ENCODE measurements around the gene ARL15. TPM values are rescaled to one million over a fixed set of nuclear protein-coding genes. Genes with fewer than 3 reads are reported as not detected.

ARL15 gene
- total and polyA plus RNA-seq, 2 donors (not counting 1 experiment from before 2014, with no cell fraction given) = 5.8 to 20.5 TPM

DNA sequence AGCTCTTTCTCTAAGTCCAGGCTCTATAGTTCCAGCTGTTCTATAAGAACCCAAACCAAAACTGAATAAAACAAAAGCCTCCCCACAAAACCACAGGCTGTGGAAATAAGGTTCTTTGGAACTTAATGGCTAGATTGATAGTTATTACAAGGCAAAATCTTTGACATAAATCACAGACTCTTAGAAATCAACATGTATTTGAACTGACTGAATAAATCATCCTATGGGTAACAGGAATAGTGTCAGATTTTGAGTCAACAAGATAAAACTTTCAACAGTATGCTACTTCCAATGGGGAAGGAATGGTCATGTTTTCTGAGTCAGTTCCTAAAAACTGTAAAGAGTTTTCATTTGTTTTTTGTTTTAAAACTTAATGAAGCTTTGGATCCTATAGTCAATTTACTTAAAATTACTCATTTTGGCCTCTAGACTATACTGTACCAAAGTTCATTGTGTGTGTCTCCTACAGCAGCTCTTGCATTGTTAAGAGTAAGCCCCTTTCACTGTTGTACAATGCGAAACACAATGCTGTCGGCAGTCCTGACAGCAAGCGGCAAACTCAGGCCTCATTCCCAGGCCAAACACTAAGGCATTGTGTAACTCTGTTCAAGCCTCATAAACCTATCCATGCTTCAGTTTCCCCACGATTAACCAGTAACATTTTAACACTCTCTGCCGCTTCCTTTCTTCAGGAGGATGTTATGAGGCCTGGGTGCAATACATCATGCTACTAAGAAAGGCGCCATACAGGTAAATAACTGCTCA, 134.1 kb downstream of the ARL15 start:
- ChIA-PET CTCF (no interaction called here), POLR2A (no interaction called here)
- no peak for TF ChIP-seq EZH2 (IDR thresholded peaks at IDR 0.05; ENCODE audit: borderline replicate concordance, insufficient read depth, low read depth, low read length, poor library complexity, severe bottlenecking)
- TF ChIP-seq, protein P1, sequence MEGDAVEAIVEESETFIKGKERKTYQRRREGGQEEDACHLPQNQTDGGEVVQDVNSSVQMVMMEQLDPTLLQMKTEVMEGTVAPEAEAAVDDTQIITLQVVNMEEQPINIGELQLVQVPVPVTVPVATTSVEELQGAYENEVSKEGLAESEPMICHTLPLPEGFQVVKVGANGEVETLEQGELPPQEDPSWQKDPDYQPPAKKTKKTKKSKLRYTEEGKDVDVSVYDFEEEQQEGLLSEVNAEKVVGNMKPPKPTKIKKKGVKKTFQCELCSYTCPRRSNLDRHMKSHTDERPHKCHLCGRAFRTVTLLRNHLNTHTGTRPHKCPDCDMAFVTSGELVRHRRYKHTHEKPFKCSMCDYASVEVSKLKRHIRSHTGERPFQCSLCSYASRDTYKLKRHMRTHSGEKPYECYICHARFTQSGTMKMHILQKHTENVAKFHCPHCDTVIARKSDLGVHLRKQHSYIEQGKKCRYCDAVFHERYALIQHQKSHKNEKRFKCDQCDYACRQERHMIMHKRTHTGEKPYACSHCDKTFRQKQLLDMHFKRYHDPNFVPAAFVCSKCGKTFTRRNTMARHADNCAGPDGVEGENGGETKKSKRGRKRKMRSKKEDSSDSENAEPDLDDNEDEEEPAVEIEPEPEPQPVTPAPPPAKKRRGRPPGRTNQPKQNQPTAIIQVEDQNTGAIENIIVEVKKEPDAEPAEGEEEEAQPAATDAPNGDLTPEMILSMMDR (IDR thresholded peaks at IDR 0.05) = no peak
- H3K9me3 Mint-ChIP-seq (ENCODE audit: insufficient read depth) = no peaks in the 10 kb centered on the region
- Histone ChIP-seq H3K27ac (ENCODE audit: low read length in 2 of 2) (no peak overlapping the region), H3K9ac (ENCODE audit: low read length) (no peak overlapping the region), H3K79me2 (ENCODE audit: control insufficient read depth, insufficient read depth, low read length) (no peaks in the 10 kb centered on the region), H3K9me3 (ENCODE audit: control extremely low read depth in 1 of 3, control insufficient read depth in 2 of 3, insufficient read depth in 1 of 3, low read length in 2 of 3) (peaks cover 0 to 3% (median 0%) of the 10 kb centered on the region in 3 donors), H3K27me3 (replicated peaks in 1 of 4; ENCODE audit: control extremely low read depth in 1 of 4, control insufficient read depth in 3 of 4, insufficient read depth in 4 of 4, low read length in 3 of 4) (no peaks in the 10 kb centered on the region), H4K20me1 (ENCODE audit: control insufficient read depth, insufficient read depth, low read length, poor library complexity, severe bottlenecking) (peaks cover 6% of the 10 kb centered on the region), H3K4me2 (replicated peaks; ENCODE audit: low read depth, low read length, poor library complexity, severe bottlenecking) (no peak overlapping the region), H2AFZ (ENCODE audit: insufficient read depth, low read depth, low read length, poor library complexity, severe bottlenecking) (no peak overlapping the region), H3K36me3 (replicated peaks in 1 of 2; ENCODE audit: control extremely low read depth in 1 of 2, control insufficient read depth in 1 of 2, extremely low read depth in 1 of 2, insufficient read depth in 2 of 2, low read length in 1 of 2) (no peaks in the 10 kb centered on the region), H3K4me1 (ENCODE audit: control insufficient read depth in 2 of 2, insufficient read depth in 2 of 2, low read length in 2 of 2) (no peaks in the 10 kb centered on the region), H3K4me3 (ENCODE audit: control extremely low read depth in 1 of 5, extremely low read depth in 1 of 5, insufficient read depth in 1 of 5, low read depth in 2 of 5, low read length in 4 of 5) (no peak overlapping the region)
- no peak overlapping the region for H3K27ac Mint-ChIP-seq
- H3K4me1 Mint-ChIP-seq = peaks cover 13% of the 10 kb centered on the region
- H3K4me3 Mint-ChIP-seq = no peak overlapping the region
- intact Hi-C loops (cut with micrococcal nuclease) = no loop called here
- no peaks in the 10 kb centered on the region for H3K27me3 Mint-ChIP-seq
- no peak for DNase-seq
- ATAC-seq (ENCODE audit: low read depth) = no peak
- WGBS (ENCODE audit: insufficient coverage) = 99% methylated on average over 6 of the region's 6 CpGs

DNA sequence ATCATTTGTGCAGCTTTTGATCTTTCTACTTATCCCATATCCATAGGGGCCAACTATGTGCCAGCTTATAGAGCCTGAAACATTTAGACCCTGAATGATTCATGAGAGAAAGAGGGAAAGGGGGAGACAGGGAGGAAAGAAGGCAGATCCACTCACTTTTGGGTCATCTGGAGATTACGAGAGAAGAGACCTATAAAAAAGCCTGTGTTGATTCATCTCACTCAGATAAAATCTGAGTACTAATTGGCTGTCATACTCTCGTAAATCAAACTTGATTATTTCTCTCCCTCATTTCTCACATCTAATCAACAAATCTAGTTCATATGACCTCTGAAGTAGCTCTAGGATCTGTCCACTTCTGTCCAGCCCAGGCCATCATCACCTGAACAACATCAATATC, 137.1 kb downstream of the ARL15 start:
- Mint-ChIP-seq H3K9me3 (ENCODE audit: insufficient read depth) (no peaks in the 10 kb centered on the region), H3K4me1 (peaks cover 12% of the 10 kb centered on the region), H3K4me3 (no peak overlapping the region), H3K27ac (no peak overlapping the region), H3K27me3 (no peaks in the 10 kb centered on the region)
- Histone ChIP-seq H3K27me3 (replicated peaks in 1 of 4; ENCODE audit: control extremely low read depth in 1 of 4, control insufficient read depth in 3 of 4, insufficient read depth in 4 of 4, low read length in 3 of 4) (no peaks in the 10 kb centered on the region), H3K27ac (ENCODE audit: low read length in 2 of 2) (no peak overlapping the region), H3K4me3 (ENCODE audit: control extremely low read depth in 1 of 5, extremely low read depth in 1 of 5, insufficient read depth in 1 of 5, low read depth in 2 of 5, low read length in 4 of 5) (no peak overlapping the region), H3K9me3 (ENCODE audit: control extremely low read depth in 1 of 3, control insufficient read depth in 2 of 3, insufficient read depth in 1 of 3, low read length in 2 of 3) (peaks cover 0 to 3% (median 0%) of the 10 kb centered on the region in 3 donors), H3K9ac (ENCODE audit: low read length) (no peak overlapping the region), H3K4me1 (ENCODE audit: control insufficient read depth in 2 of 2, insufficient read depth in 2 of 2, low read length in 2 of 2) (no peaks in the 10 kb centered on the region), H4K20me1 (ENCODE audit: control insufficient read depth, insufficient read depth, low read length, poor library complexity, severe bottlenecking) (no peaks in the 10 kb centered on the region), H3K36me3 (replicated peaks in 1 of 2; ENCODE audit: control extremely low read depth in 1 of 2, control insufficient read depth in 1 of 2, extremely low read depth in 1 of 2, insufficient read depth in 2 of 2, low read length in 1 of 2) (peaks cover 0 to 6% of the 10 kb centered on the region in 2 experiments), H3K79me2 (ENCODE audit: control insufficient read depth, insufficient read depth, low read length) (no peaks in the 10 kb centered on the region), H2AFZ (ENCODE audit: insufficient read depth, low read depth, low read length, poor library complexity, severe bottlenecking) (no peak overlapping the region), H3K4me2 (replicated peaks; ENCODE audit: low read depth, low read length, poor library complexity, severe bottlenecking) (no peak overlapping the region)
- intact Hi-C loops (cut with micrococcal nuclease) = no loop called here
- no peak for TF ChIP-seq EZH2 (IDR thresholded peaks at IDR 0.05; ENCODE audit: borderline replicate concordance, insufficient read depth, low read depth, low read length, poor library complexity, severe bottlenecking)
- TF ChIP-seq, protein P1 (IDR thresholded peaks at IDR 0.05) = no peak
- DNase-seq (no peak), ATAC-seq (ENCODE audit: low read depth) (no peak)
- ChIA-PET CTCF (no interaction called here), POLR2A (no interaction called here)
- 78% methylated on average over 1 of the region's 2 CpGs for WGBS (ENCODE audit: insufficient coverage)

All from B cell (primary cell).